H54 (cell line): Measurements from ENCODE around the gene PSRC1.

Source experiments
- DNase-seq: peaks from one replicate; pipeline ENCODE4 v3.0.0; 2011; ENCODE audit warnings: low spot score, mixed read lengths; ENCODE audit not compliant: insufficient read length
- FAIRE-seq: peaks from 3 replicates; lab custom pipeline; 2011; peaks lifted over from hg19 to GRCh38; lab: Jason Lieb, UNC
- POLR2A ChIP-seq: IDR thresholded peaks from 2 replicates; pipeline ENCODE4 v1.6.1; 2011; ENCODE audit warnings: low read depth, mild to moderate bottlenecking, low read length

Gene PSRC1

GRCh38 chr1:109246141-109246551, 36.8 kb downstream of the PSRC1 start:
- FAIRE-seq (no peak), DNase-seq (no peak)
- TF ChIP-seq POLR2A: no peak

- no peak for TF ChIP-seq POLR2A
- no peak for DNase-seq
- no peak for FAIRE-seq
These were observed 38.9 kb downstream of the PSRC1 start for GRCh38 chr1:109243860-109244552.

- TF ChIP-seq POLR2A: no peak
- no peak for DNase-seq
- FAIRE-seq: no peak
These were observed 39.7 kb downstream of the PSRC1 start for GRCh38 chr1:109243221-109243620.

- FAIRE-seq (no peak), DNase-seq (no peak)
These were observed 40.6 kb downstream of the PSRC1 start for GRCh38 chr1:109242387-109242786.

GRCh38 chr1:109241841-109242345, 41.1 kb downstream of the PSRC1 start:
- DNase-seq (no peak), FAIRE-seq (no peak)
- TF ChIP-seq POLR2A: no peak

More at GRCh38 chr1:109242387-109242786, 40.6 kb downstream of the PSRC1 start:
- no peak for TF ChIP-seq POLR2A

GRCh38 chr1:109241344-109241743, 41.6 kb downstream of the PSRC1 start:
- DNase-seq (no peak), FAIRE-seq (no peak)
- TF ChIP-seq POLR2A: no peak

GRCh38 chr1:109240158-109241152, 42.5 kb downstream of the PSRC1 start:
- FAIRE-seq (no peak), DNase-seq (no peak)
- TF ChIP-seq POLR2A: no peak

- TF ChIP-seq POLR2A: no peak
- no peak for FAIRE-seq
- DNase-seq: no peak
These were observed 43.4 kb downstream of the PSRC1 start for GRCh38 chr1:109239409-109240068.

- TF ChIP-seq POLR2A: no peak
- no peak for FAIRE-seq
- no peak for DNase-seq
These were observed 43.9 kb downstream of the PSRC1 start for GRCh38 chr1:109239047-109239408.

GRCh38 chr1:109238382-109238781, 44.6 kb downstream of the PSRC1 start:
- TF ChIP-seq POLR2A: no peak
- no peak for FAIRE-seq
- no peak for DNase-seq

GRCh38 chr1:109237512-109237911, 45.4 kb downstream of the PSRC1 start:
- FAIRE-seq: no peak
- DNase-seq: no peak

GRCh38 chr1:109235137-109235536, 47.8 kb downstream of the PSRC1 start:
- no peak for DNase-seq
- no peak for TF ChIP-seq POLR2A
- FAIRE-seq: no peak

More at GRCh38 chr1:109237512-109237911, 45.4 kb downstream of the PSRC1 start:
- no peak for TF ChIP-seq POLR2A

- FAIRE-seq: no peak
- no peak for DNase-seq
These were observed 51.9 kb downstream of the PSRC1 start for GRCh38 chr1:109231066-109231465.

More at GRCh38 chr1:109231066-109231465, 51.9 kb downstream of the PSRC1 start:
- TF ChIP-seq POLR2A: no peak
